H9 (cell line): ENCODE data around the gene ATP2A2. TPM values are rescaled to one million over a fixed set of nuclear protein-coding genes. Genes with fewer than 3 reads are reported as not detected.
A peak's percentile ranks its signal among the peaks of the same experiment; 100 is the strongest.

Experiments
- DNase-seq: peaks from one replicate; pipeline ENCODE4 v3.0.0-alpha.2; 2017
- H2AFZ ChIP-seq: one replicate; pipeline ENCODE4 v1.6.1; 2013; ENCODE audit warnings: mild to moderate bottlenecking, low read length, control low read depth, moderate library complexity
- H2AK5ac ChIP-seq: 2 replicates; pipeline ENCODE4 v1.6.1; 2013; ENCODE audit warnings: low read length, control low read depth, mixed read lengths; ENCODE audit not compliant: insufficient read length
- H2BK120ac ChIP-seq: one replicate; pipeline ENCODE4 v1.6.1; 2013; ENCODE audit warnings: low read depth, mild to moderate bottlenecking, low read length, control low read depth, inconsistent platforms; ENCODE audit not compliant: poor library complexity, severe bottlenecking
- H2BK12ac ChIP-seq: 2 replicates; pipeline ENCODE4 v1.6.1; 2013; ENCODE audit warnings: low read length, control low read depth, mixed read lengths, low read depth; ENCODE audit not compliant: insufficient read length
- H2BK15ac ChIP-seq: 2 replicates; pipeline ENCODE4 v1.6.1; 2013; ENCODE audit warnings: low read depth, low read length, control low read depth
- H2BK20ac ChIP-seq: one replicate; pipeline ENCODE4 v1.6.1; 2013; ENCODE audit warnings: low read depth, mild to moderate bottlenecking, low read length, control low read depth, inconsistent platforms; ENCODE audit not compliant: poor library complexity, severe bottlenecking
- H2BK5ac ChIP-seq: 2 replicates; pipeline ENCODE4 v1.6.1; 2013; ENCODE audit warnings: low read length, control low read depth, mixed read lengths; ENCODE audit not compliant: insufficient read length
- H3K14ac ChIP-seq: 2 replicates; pipeline ENCODE4 v1.6.1; 2013; ENCODE audit warnings: low read length, control low read depth; ENCODE audit not compliant: insufficient read depth
- H3K18ac ChIP-seq: 2 replicates; pipeline ENCODE4 v1.6.1; 2013; ENCODE audit warnings: low read depth, mild to moderate bottlenecking, mixed read lengths, low read length, control low read depth; ENCODE audit not compliant: insufficient read length
- H3K23ac ChIP-seq: 2 replicates; pipeline ENCODE4 v1.6.1; 2013; ENCODE audit warnings: low read length, control low read depth, mixed read lengths, low read depth; ENCODE audit not compliant: insufficient read length
- H3K23me2 ChIP-seq: 2 replicates; pipeline ENCODE4 v1.6.1; 2013; ENCODE audit warnings: low read depth, mild to moderate bottlenecking, mixed read lengths, low read length, control low read depth; ENCODE audit not compliant: insufficient read length, poor library complexity, severe bottlenecking
- H3K27ac ChIP-seq: 2 replicates; pipeline ENCODE4 v1.5.1; 2013; ENCODE audit warnings: low read length, control low read depth, mixed read lengths, low read depth; ENCODE audit not compliant: insufficient read length
- H3K27me3 ChIP-seq: 2 replicates; pipeline ENCODE4 v1.6.1; 2013; ENCODE audit warnings: low read length, control low read depth, inconsistent platforms; ENCODE audit not compliant: insufficient read depth
- H3K4ac ChIP-seq: 2 replicates; pipeline ENCODE4 v1.6.1; 2013; ENCODE audit warnings: low read depth, mild to moderate bottlenecking, control low read depth, inconsistent platforms, low read length, moderate library complexity
- H3K4me1 ChIP-seq: 2 replicates; pipeline ENCODE4 v1.6.1; 2013; ENCODE audit warnings: low read length, control low read depth, inconsistent platforms; ENCODE audit not compliant: insufficient read depth
- H3K4me2 ChIP-seq: 2 replicates; pipeline ENCODE4 v1.6.1; 2013; ENCODE audit warnings: low read length, control low read depth, mixed read lengths; ENCODE audit not compliant: insufficient read length, insufficient read depth
- H3K56ac ChIP-seq: 2 replicates; pipeline ENCODE4 v1.6.1; 2013; ENCODE audit warnings: low read depth, mild to moderate bottlenecking, mixed read lengths, low read length, control low read depth; ENCODE audit not compliant: insufficient read length
- H3K79me1 ChIP-seq: 2 replicates; pipeline ENCODE4 v1.6.1; 2013; ENCODE audit warnings: low read depth, mild to moderate bottlenecking, moderate library complexity, low read length, control low read depth, inconsistent platforms; ENCODE audit not compliant: insufficient read depth, poor library complexity, severe bottlenecking
- H3K79me2 ChIP-seq: 2 replicates; pipeline ENCODE4 v1.6.1; 2013; ENCODE audit warnings: low read length, control low read depth, inconsistent platforms; ENCODE audit not compliant: insufficient read depth
- H3K9ac ChIP-seq: 2 replicates; pipeline ENCODE4 v1.6.1; 2013; ENCODE audit warnings: low read length, control low read depth, mixed read lengths; ENCODE audit not compliant: insufficient read length; ENCODE audit errors: extremely low read depth
- H3K9me3 ChIP-seq: one replicate; pipeline ENCODE4 v1.6.1; 2013; ENCODE audit warnings: low read depth, low read length, inconsistent platforms; ENCODE audit not compliant: control insufficient read depth
- H3T11ph ChIP-seq: one replicate; pipeline ENCODE4 v1.6.1; 2013; ENCODE audit warnings: mild to moderate bottlenecking, low read length, control low read depth, inconsistent platforms
- H4K20me1 ChIP-seq: one replicate; pipeline ENCODE4 v1.6.1; 2013; ENCODE audit not compliant: control insufficient read depth, insufficient read length, insufficient read depth
- H4K5ac ChIP-seq: 2 replicates; pipeline ENCODE4 v1.6.1; 2013; ENCODE audit warnings: low read depth, mild to moderate bottlenecking, mixed read lengths, low read length, control low read depth; ENCODE audit not compliant: insufficient read length
- H4K8ac ChIP-seq: replicated peaks from 2 replicates; pipeline ENCODE4 v1.6.1; 2013; ENCODE audit warnings: low read length, control low read depth, mixed read lengths, low read depth; ENCODE audit not compliant: insufficient read length
- H4K91ac ChIP-seq: 2 replicates; pipeline ENCODE4 v1.6.1; 2013; ENCODE audit warnings: low read depth, mild to moderate bottlenecking, moderate library complexity, mixed read lengths, low read length, control low read depth; ENCODE audit not compliant: insufficient read length
- H3K27ac Mint-ChIP-seq, 3 experiments: 2 replicates in 2 of 3; 3 replicates in 1 of 3; pipeline ENCODE4 v1.8.0; 2020 to 2021; ENCODE audit warnings: mixed read lengths in 3 of 3, mild to moderate bottlenecking in 1 of 3, moderate library complexity in 1 of 3
- H3K27me3 Mint-ChIP-seq: 2 replicates; pipeline ENCODE4 v1.8.0; 2021; ENCODE audit warnings: low read depth, mild to moderate bottlenecking, moderate library complexity, mixed read lengths
- H3K36me3 Mint-ChIP-seq, 3 experiments: 2 replicates in 2 of 3; 3 replicates in 1 of 3; pipeline ENCODE4 v1.8.0; 2020 to 2021; ENCODE audit warnings: low read depth in 3 of 3, mixed read lengths in 3 of 3; ENCODE audit not compliant: insufficient read depth in 1 of 3
- H3K4me1 Mint-ChIP-seq, 2 experiments: 2 replicates each; pipeline ENCODE4 v1.8.0; 2020; ENCODE audit warnings: mixed read lengths in 2 of 2
- H3K4me3 Mint-ChIP-seq, 2 experiments: 2 replicates in 1 of 2; 3 replicates in 1 of 2; pipeline ENCODE4 v1.8.0; 2020 to 2021; ENCODE audit warnings: mild to moderate bottlenecking in 2 of 2, mixed read lengths in 2 of 2, moderate library complexity in 1 of 2
- H3K9me3 Mint-ChIP-seq, 2 experiments: 2 replicates in 1 of 2; 3 replicates in 1 of 2; pipeline ENCODE4 v1.8.0; 2020; ENCODE audit warnings: mild to moderate bottlenecking in 2 of 2, mixed read lengths in 2 of 2, moderate library complexity in 1 of 2
- WGBS: extraction: QIAGEN DNeasy Blood & Tissue Kit; methylation state at CpG from one replicate; pipeline ENCODE4 v1.1.7; 2013; ENCODE audit warnings: missing lambda C conversion rate, low lambda C conversion rate, mixed read lengths; ENCODE audit not compliant: insufficient read length; ENCODE audit errors: extremely low coverage; 5-methylcytosine and 5-hydroxymethylcytosine counted together
- total RNA-seq: library from RNA; stranded (reverse); gene quantifications from 2 replicates; pipeline ENCODE4 v1.2.1, GENCODE V29; 2021
- TF ChIP-seq, protein P1 (sequence below): fragments of 200-600 bp; sonication (generic); conservative IDR thresholded peaks from 3 replicates; pipeline ENCODE4 v1.8.0; 2021; ENCODE audit warnings: antibody characterized with exemption, mild to moderate bottlenecking

The ATP2A2 gene
- total RNA-seq, 1 experiment from 2014 or later = 257 TPM

DNA sequence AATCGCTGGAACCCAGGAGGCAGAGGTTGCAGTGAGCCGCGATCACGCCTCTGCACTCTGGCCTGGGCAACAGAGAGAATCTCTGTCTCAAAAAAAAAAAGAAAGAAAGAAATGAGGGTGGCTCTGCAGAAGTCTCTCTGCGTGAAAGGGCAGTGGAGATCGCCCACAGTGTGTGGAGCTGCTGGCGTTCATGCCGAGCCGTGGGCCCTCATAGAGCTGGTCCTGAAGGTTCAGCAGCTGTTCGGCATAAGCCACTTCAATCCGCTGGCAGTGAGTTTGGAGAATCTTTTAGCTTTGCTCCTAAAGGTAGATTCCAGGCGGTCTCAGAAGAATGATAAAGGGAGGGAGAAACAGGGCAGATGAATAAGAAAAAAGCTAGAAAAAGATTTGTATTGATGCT, 36.7 kb upstream of the ATP2A2 start:
- H3K27ac Mint-ChIP-seq = peak overlapping the region in 1 of 3 experiments; percentile 50; a peak in 1 of 7 replicates
- no peak overlapping the region for H3K4me3 Mint-ChIP-seq

More for the DNA sequence above, 36.7 kb upstream of the ATP2A2 start:
- no peak overlapping the region for H4K91ac ChIP-seq
- H3K79me2 ChIP-seq = no peaks in the 10 kb centered on the region
- no peak overlapping the region for H2BK120ac ChIP-seq
- H3K79me1 ChIP-seq = no peaks in the 10 kb centered on the region
- H2BK5ac ChIP-seq = no peak overlapping the region
- H3K9me3 ChIP-seq = no peaks in the 10 kb centered on the region
- peaks cover 0 to 9% (median 2%) of the 10 kb centered on the region in 3 experiments; a peak in 3 of 7 replicates for H3K36me3 Mint-ChIP-seq
- H3K14ac ChIP-seq = no peak overlapping the region
- no peak overlapping the region for H2BK20ac ChIP-seq
- no peak overlapping the region for H2BK12ac ChIP-seq
- H2AFZ ChIP-seq = no peak overlapping the region
- no peak overlapping the region for H3K23ac ChIP-seq
- no peak overlapping the region for H3K4me2 ChIP-seq
- H4K20me1 ChIP-seq = no peaks in the 10 kb centered on the region
- WGBS = no CpG with 5 or more reads among the region's 12 CpGs
- no peak overlapping the region for H4K8ac ChIP-seq
- no peak for DNase-seq
- H3K9ac ChIP-seq = no peak overlapping the region
- no peaks in the 10 kb centered on the region for H3K27me3 Mint-ChIP-seq
- no peak overlapping the region for H3T11ph ChIP-seq
- H3K4ac ChIP-seq = no peak overlapping the region
- H2AK5ac ChIP-seq = no peak overlapping the region
- no peak overlapping the region for H3K18ac ChIP-seq
- no peak overlapping the region for H3K27ac ChIP-seq
- H4K5ac ChIP-seq = no peak overlapping the region
- H3K56ac ChIP-seq = no peak overlapping the region
- no peaks in the 10 kb centered on the region for H3K27me3 ChIP-seq
- peaks cover 17 to 31% of the 10 kb centered on the region in 2 experiments for H3K4me1 Mint-ChIP-seq
- no peaks in the 10 kb centered on the region for H3K4me1 ChIP-seq
- TF ChIP-seq, protein P1, sequence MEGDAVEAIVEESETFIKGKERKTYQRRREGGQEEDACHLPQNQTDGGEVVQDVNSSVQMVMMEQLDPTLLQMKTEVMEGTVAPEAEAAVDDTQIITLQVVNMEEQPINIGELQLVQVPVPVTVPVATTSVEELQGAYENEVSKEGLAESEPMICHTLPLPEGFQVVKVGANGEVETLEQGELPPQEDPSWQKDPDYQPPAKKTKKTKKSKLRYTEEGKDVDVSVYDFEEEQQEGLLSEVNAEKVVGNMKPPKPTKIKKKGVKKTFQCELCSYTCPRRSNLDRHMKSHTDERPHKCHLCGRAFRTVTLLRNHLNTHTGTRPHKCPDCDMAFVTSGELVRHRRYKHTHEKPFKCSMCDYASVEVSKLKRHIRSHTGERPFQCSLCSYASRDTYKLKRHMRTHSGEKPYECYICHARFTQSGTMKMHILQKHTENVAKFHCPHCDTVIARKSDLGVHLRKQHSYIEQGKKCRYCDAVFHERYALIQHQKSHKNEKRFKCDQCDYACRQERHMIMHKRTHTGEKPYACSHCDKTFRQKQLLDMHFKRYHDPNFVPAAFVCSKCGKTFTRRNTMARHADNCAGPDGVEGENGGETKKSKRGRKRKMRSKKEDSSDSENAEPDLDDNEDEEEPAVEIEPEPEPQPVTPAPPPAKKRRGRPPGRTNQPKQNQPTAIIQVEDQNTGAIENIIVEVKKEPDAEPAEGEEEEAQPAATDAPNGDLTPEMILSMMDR = no peak
- no peaks in the 10 kb centered on the region for H3K23me2 ChIP-seq
- peaks cover 0 to 7% of the 10 kb centered on the region in 2 experiments; a peak in 2 of 5 replicates for H3K9me3 Mint-ChIP-seq
- no peak overlapping the region for H2BK15ac ChIP-seq
